ENCODE results near the gene CMSS1.
A peak's percentile ranks its signal among the peaks of the same experiment; 100 is the strongest.

The CMSS1 gene

DNA sequence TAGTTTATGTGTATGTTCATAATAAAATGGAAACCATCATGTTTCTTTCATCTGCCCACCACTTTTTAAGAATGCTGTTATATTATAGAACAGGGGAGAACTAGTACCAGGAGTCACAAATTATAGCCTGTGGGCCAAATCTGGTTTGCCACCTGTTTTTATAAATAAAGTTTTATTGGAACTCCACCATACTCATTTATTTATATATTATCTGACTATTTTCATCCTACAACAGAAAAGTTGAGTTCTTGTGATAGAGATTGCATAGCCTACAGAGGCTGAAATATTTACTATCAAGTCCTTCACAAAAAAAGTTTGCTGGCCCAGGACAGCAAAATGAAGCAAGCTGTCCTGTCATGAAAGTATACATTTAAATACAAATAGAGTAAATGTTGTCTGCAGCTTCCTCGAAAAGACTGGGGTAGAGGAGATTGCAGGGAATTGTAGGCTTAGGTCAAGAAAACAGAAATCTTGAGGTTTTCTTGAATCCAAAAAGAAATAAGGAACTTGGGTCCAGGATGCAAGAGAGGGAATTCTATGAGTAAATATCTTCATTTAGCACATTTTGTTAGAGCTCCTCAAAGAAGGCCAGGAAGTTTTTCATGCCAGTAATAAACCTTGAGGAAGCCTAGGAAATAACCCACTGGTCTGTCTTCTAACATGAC, 255.5 kb downstream of the CMSS1 start:
- H3K27ac ChIP-seq (replicated peaks), result peak overlapping the region; percentile 93
- no peaks in the 10 kb centered on the region for H3K27me3 ChIP-seq (ENCODE audit: insufficient read depth, poor library complexity, severe bottlenecking)
- no peak for DNase-seq (ENCODE audit: low read depth in 1 of 2, low spot score in 1 of 2)
- H3K4me3 ChIP-seq (replicated peaks; ENCODE audit: insufficient read depth, low read length), result no peak overlapping the region
- TF ChIP-seq GABPA (IDR thresholded peaks at IDR 0.05; ENCODE audit: low read depth) (no peak), REST (IDR thresholded peaks at IDR 0.05; ENCODE audit: insufficient replicate concordance, low read depth) (no peak), SPI1 (IDR thresholded peaks at IDR 0.05; ENCODE audit: borderline replicate concordance, low read depth) (no peak), POLR2AphosphoS5 (IDR thresholded peaks at IDR 0.05; ENCODE audit: low read depth) (no peak)
- TF ChIP-seq, protein P1, sequence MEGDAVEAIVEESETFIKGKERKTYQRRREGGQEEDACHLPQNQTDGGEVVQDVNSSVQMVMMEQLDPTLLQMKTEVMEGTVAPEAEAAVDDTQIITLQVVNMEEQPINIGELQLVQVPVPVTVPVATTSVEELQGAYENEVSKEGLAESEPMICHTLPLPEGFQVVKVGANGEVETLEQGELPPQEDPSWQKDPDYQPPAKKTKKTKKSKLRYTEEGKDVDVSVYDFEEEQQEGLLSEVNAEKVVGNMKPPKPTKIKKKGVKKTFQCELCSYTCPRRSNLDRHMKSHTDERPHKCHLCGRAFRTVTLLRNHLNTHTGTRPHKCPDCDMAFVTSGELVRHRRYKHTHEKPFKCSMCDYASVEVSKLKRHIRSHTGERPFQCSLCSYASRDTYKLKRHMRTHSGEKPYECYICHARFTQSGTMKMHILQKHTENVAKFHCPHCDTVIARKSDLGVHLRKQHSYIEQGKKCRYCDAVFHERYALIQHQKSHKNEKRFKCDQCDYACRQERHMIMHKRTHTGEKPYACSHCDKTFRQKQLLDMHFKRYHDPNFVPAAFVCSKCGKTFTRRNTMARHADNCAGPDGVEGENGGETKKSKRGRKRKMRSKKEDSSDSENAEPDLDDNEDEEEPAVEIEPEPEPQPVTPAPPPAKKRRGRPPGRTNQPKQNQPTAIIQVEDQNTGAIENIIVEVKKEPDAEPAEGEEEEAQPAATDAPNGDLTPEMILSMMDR (IDR thresholded peaks at IDR 0.05; ENCODE audit: insufficient read depth, low read length), result no peak

DNA sequence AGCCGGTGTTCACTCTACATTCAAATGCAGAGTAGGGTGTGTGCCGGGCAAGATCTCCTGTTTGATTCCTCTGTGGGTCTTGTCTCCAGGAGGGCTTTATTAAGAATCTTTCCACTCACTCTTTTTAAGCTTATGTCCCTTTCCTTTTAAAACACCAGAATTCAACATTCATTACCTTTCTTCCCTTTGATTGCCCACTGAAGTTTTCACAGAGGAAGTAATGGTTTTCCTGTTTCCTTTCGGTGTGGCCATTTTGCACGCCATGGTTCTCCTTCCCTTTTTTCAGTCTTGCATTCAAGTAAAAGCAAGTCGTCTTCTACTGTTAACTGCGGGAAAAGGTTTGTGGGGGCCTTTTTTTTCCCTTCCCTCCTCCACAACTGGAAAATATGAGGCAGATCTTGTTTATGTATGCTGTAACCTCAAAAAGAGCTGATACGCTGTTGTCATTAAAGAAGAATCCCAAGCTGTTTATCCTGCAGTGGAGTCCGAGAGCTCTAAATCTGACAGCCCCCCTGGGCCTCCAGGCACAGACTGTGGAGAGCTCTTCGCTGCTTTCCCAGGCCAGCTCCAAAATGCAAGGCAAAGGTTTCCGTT, 256.1 kb downstream of the CMSS1 start:
- Histone ChIP-seq H3K27ac (replicated peaks) (peak overlapping the region; percentile 93), H3K27me3 (ENCODE audit: insufficient read depth, poor library complexity, severe bottlenecking) (no peaks in the 10 kb centered on the region), H3K4me3 (replicated peaks; ENCODE audit: insufficient read depth, low read length) (no peak overlapping the region)
- peak; percentile 77 for TF ChIP-seq SPI1 (IDR thresholded peaks at IDR 0.05; ENCODE audit: borderline replicate concordance, low read depth)
- TF ChIP-seq, protein P1 (IDR thresholded peaks at IDR 0.05; ENCODE audit: insufficient read depth, low read length), result no peak
- TF ChIP-seq GABPA (IDR thresholded peaks at IDR 0.05; ENCODE audit: low read depth), result peak; percentile 47; the same call in 1 of the 2 replicates
- peak; percentile 66 for TF ChIP-seq POLR2AphosphoS5 (IDR thresholded peaks at IDR 0.05; ENCODE audit: low read depth)
- no peak for TF ChIP-seq REST (IDR thresholded peaks at IDR 0.05; ENCODE audit: insufficient replicate concordance, low read depth)
- peak in 1 of 2 experiments; percentile 86 for DNase-seq (ENCODE audit: low read depth in 1 of 2, low spot score in 1 of 2)

DNA sequence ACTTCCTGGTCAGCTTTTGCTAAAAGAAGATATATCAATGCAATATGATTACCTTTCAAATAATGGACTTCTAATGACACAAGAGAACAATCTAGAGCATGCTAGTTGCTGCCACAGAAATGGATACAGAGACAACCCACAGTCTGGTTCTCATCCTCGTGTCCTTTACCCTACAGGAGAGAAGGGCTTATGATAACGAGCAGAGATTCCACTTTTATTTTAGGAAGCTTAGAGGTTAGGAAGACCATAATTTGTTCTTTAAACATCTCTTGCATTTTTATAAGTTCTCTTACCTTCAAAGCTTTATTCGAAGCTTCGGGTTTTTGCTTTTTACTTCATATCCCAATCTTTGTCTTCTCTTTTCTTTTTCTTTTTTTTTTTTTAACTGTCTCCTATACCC, 257.5 kb downstream of the CMSS1 start:
- H3K27ac ChIP-seq (replicated peaks), result peak overlapping the region; percentile 93
- TF ChIP-seq GABPA (IDR thresholded peaks at IDR 0.05; ENCODE audit: low read depth) (no peak), REST (IDR thresholded peaks at IDR 0.05; ENCODE audit: insufficient replicate concordance, low read depth) (no peak), POLR2AphosphoS5 (IDR thresholded peaks at IDR 0.05; ENCODE audit: low read depth) (no peak), SPI1 (IDR thresholded peaks at IDR 0.05; ENCODE audit: borderline replicate concordance, low read depth) (no peak)
- TF ChIP-seq, protein P1 (IDR thresholded peaks at IDR 0.05; ENCODE audit: insufficient read depth, low read length), result no peak
- DNase-seq (ENCODE audit: low read depth in 1 of 2, low spot score in 1 of 2), result no peak

More for the DNA sequence above, 257.5 kb downstream of the CMSS1 start:
- Histone ChIP-seq H3K27me3 (ENCODE audit: insufficient read depth, poor library complexity, severe bottlenecking) (no peaks in the 10 kb centered on the region), H3K4me3 (replicated peaks; ENCODE audit: insufficient read depth, low read length) (no peak overlapping the region)
